SU-DHL-6 (cell line): Measurements from ENCODE around the gene RARRES1.

ENCODE experiments used
- H2AFZ ChIP-seq: fragments of 200-600 bp; sonication (generic); 2 replicates; pipeline ENCODE4 v1.6.1; 2014; ENCODE audit warnings: low read depth, mild to moderate bottlenecking, moderate library complexity, mixed read lengths, antibody characterized with exemption, low read length; ENCODE audit not compliant: severe bottlenecking
- H3F3A ChIP-seq: fragments of 200-600 bp; shearing (Covaris generic); 2 replicates; pipeline ENCODE4 v1.6.0; 2016; ENCODE audit warnings: antibody characterized with exemption, mild to moderate bottlenecking; ENCODE audit not compliant: insufficient read depth
- H3K27ac ChIP-seq: fragments of 200-600 bp; sonication (generic); 2 replicates; pipeline ENCODE4 v1.5.1; 2016; ENCODE audit warnings: low read depth, mild to moderate bottlenecking, low read length, moderate library complexity, mixed read lengths
- H3K27me3 ChIP-seq: fragments of 200-600 bp; sonication (generic), shearing (Covaris generic); 2 replicates; pipeline ENCODE4 v1.6.0; 2014; ENCODE audit warnings: mild to moderate bottlenecking, low read length
- H3K36me3 ChIP-seq: fragments of 200-600 bp; sonication (generic); 2 replicates; pipeline ENCODE4 v1.6.1; 2014; ENCODE audit warnings: mild to moderate bottlenecking, low read length, mixed read lengths
- H3K4me2 ChIP-seq: fragments of 300-600, 200-600 bp; shearing (Covaris generic), sonication (generic); 2 replicates; pipeline ENCODE4 v1.6.0; 2014; ENCODE audit warnings: low read length, low read depth, mild to moderate bottlenecking; ENCODE audit not compliant: poor library complexity, severe bottlenecking
- H3K4me3 ChIP-seq: fragments of 200-600 bp; sonication (generic); 2 replicates; pipeline ENCODE4 v1.5.1; 2014; ENCODE audit warnings: antibody characterized with exemption, low read length, mild to moderate bottlenecking, mixed read lengths; ENCODE audit not compliant: insufficient read depth, poor library complexity, severe bottlenecking
- H3K79me2 ChIP-seq: fragments of 200-600 bp; sonication (generic); 2 replicates; pipeline ENCODE4 v1.6.1; 2014; ENCODE audit warnings: mild to moderate bottlenecking, low read length, moderate library complexity; ENCODE audit not compliant: insufficient read depth
- H3K9ac ChIP-seq: fragments of 200-600 bp; sonication (generic); 2 replicates; pipeline ENCODE4 v1.7.0; 2014; ENCODE audit warnings: mild to moderate bottlenecking, low read length
- H3K9me2 ChIP-seq: fragments of 200-600 bp; sonication (generic); replicated peaks from 2 replicates; pipeline ENCODE4 v1.6.1; 2014; ENCODE audit warnings: low read length; ENCODE audit not compliant: insufficient read depth
- H3K9me3 ChIP-seq: fragments of 200-600 bp; sonication (generic); 2 replicates; pipeline ENCODE4 v1.6.1; 2014; ENCODE audit warnings: low read length, mixed read lengths; ENCODE audit not compliant: insufficient read depth
- H4K20me1 ChIP-seq: fragments of 200-600 bp; sonication (generic); 2 replicates; pipeline ENCODE4 v1.6.1; 2014; ENCODE audit warnings: low read depth, mild to moderate bottlenecking, antibody characterized with exemption, low read length, moderate library complexity, mixed read lengths
- CTCF ChIP-seq: fragments of 200-600 bp; sonication (generic); IDR thresholded peaks from one replicate; pipeline ENCODE4 v1.5.1; 2017; ENCODE audit warnings: antibody characterized with exemption, mild to moderate bottlenecking, low read length, moderate library complexity; ENCODE audit not compliant: insufficient read depth, poor library complexity, severe bottlenecking
- EZH2phosphoT487 ChIP-seq: fragments of 200-600 bp; sonication (generic), shearing (Covaris generic); conservative IDR thresholded peaks from 2 replicates; pipeline ENCODE4 v1.6.1; 2018; ENCODE audit warnings: mild to moderate bottlenecking, antibody characterized with exemption, low read length, moderate library complexity, mixed read lengths

The RARRES1 gene

GRCh38 chr3:158713094-158713499 lies 19.2 kb downstream of the RARRES1 start:
- Histone ChIP-seq H4K20me1 (no peaks in the 10 kb centered on the region), H3K9me2 (no peaks in the 10 kb centered on the region), H3K36me3 (0 out of 2 replicates have a peak, but pooled peaks cover under 1% of the 10 kb centered on the region), H3F3A (no peaks in the 10 kb centered on the region), H3K27ac (no peak overlapping the region), H3K9ac (no peak overlapping the region), H3K27me3 (no peaks in the 10 kb centered on the region), H3K79me2 (no peaks in the 10 kb centered on the region), H3K9me3 (no peaks in the 10 kb centered on the region), H3K4me2 (no peak overlapping the region), H3K4me3 (no peak overlapping the region), H2AFZ (no peak overlapping the region)
- TF ChIP-seq EZH2phosphoT487 (no peak), CTCF (no peak)

GRCh38 chr3:158712443-158712842 lies 19.8 kb downstream of the RARRES1 start:
- Histone ChIP-seq H3K36me3 (0 out of 2 replicates have a peak, but pooled peaks cover 3% of the 10 kb centered on the region), H4K20me1 (no peaks in the 10 kb centered on the region), H3F3A (no peaks in the 10 kb centered on the region), H3K4me3 (no peak overlapping the region), H3K27ac (no peak overlapping the region), H3K9me3 (no peaks in the 10 kb centered on the region), H3K79me2 (no peaks in the 10 kb centered on the region), H3K4me2 (no peak overlapping the region), H3K9ac (no peak overlapping the region), H2AFZ (no peak overlapping the region), H3K27me3 (no peaks in the 10 kb centered on the region), H3K9me2 (no peaks in the 10 kb centered on the region)
- TF ChIP-seq CTCF (no peak), EZH2phosphoT487 (no peak)

GRCh38 chr3:158711886-158712285 lies 20.4 kb downstream of the RARRES1 start:
- Histone ChIP-seq H3K9ac (no peak overlapping the region), H3K27ac (no peak overlapping the region), H3K27me3 (no peaks in the 10 kb centered on the region), H3K9me3 (no peaks in the 10 kb centered on the region), H3K79me2 (no peaks in the 10 kb centered on the region), H3K4me2 (no peak overlapping the region), H2AFZ (no peak overlapping the region), H3F3A (no peaks in the 10 kb centered on the region), H3K36me3 (0 out of 2 replicates have a peak, but pooled peaks cover 3% of the 10 kb centered on the region), H4K20me1 (no peaks in the 10 kb centered on the region), H3K4me3 (no peak overlapping the region), H3K9me2 (no peaks in the 10 kb centered on the region)
- no peak for TF ChIP-seq EZH2phosphoT487
- TF ChIP-seq CTCF: no peak
